GM12891 (cell line): Measurements from ENCODE around the gene RIPK3.
"Not testable (repeated sequence)": the region's sequence is repeated elsewhere in the genome, so short reads cannot be mapped to it uniquely, and the experiment has no call there.

Source experiments
- PAX5 ChIP-seq: IDR thresholded peaks from 2 replicates; pipeline ENCODE4 v1.6.1; 2011; ENCODE audit warnings: low read length, moderate library complexity, mild to moderate bottlenecking; ENCODE audit not compliant: insufficient read depth, severe bottlenecking
- POLR2A ChIP-seq: IDR thresholded peaks from 2 replicates; pipeline ENCODE4 v1.6.1; 2011; ENCODE audit warnings: low read depth, low read length, control low read depth
- POLR2AphosphoS5 ChIP-seq: IDR thresholded peaks from 2 replicates; pipeline ENCODE4 v1.6.1; 2011; ENCODE audit warnings: low read depth, low read length, control low read depth
- POU2F2 ChIP-seq: IDR thresholded peaks from 2 replicates; pipeline ENCODE4 v1.6.1; 2011; ENCODE audit warnings: low read depth, mild to moderate bottlenecking, control low read depth, low read length, moderate library complexity
- TAF1 ChIP-seq: IDR thresholded peaks from 2 replicates; pipeline ENCODE4 v1.6.1; 2011; ENCODE audit warnings: low read depth, low read length, control low read depth

- TF ChIP-seq POLR2AphosphoS5, POLR2A, PAX5, TAF1, POU2F2: not testable (repeated sequence)
Observed at GRCh38 chr14:24371605-24372004, 31.8 kb upstream of the RIPK3 start.
